ENCODE results near the gene SRPK3. TPM values are rescaled to one million over a fixed set of nuclear protein-coding genes. Genes with fewer than 3 reads are reported as not detected.

The SRPK3 gene
- total and polyA plus RNA-seq, 11 donors = 8.8 to 49.7 (median 38.9) TPM

- intact Hi-C loops (cut with DNase I) = no loop called here
- ATAC-seq (no peak), DNase-seq (no peak)
- H3K9me3 ChIP-seq = peaks cover 0 to 18% (median 0%) of the 10 kb centered on the region in 12 donors
- no peaks in the 10 kb centered on the region for H3K27me3 ChIP-seq
- no peaks in the 10 kb centered on the region for H3K4me1 ChIP-seq
- TF ChIP-seq POLR2A (IDR thresholded peaks at IDR 0.05) = no peak
- no peak for TF ChIP-seq CTCF (IDR thresholded peaks at IDR 0.05)
- H3K36me3 ChIP-seq = peaks cover 0 to 16% (median 9%) of the 10 kb centered on the region in 9 donors
- H3K4me3 ChIP-seq = no peak overlapping the region
- WGBS, 4 donors = 73 to 84% (median 81%) methylated on average over 14 of the region's 14 CpGs
- no peak overlapping the region for H3K27ac ChIP-seq
Measured at GRCh38 chrX:153802513-153803045, 21.7 kb downstream of the SRPK3 start.

DNA sequence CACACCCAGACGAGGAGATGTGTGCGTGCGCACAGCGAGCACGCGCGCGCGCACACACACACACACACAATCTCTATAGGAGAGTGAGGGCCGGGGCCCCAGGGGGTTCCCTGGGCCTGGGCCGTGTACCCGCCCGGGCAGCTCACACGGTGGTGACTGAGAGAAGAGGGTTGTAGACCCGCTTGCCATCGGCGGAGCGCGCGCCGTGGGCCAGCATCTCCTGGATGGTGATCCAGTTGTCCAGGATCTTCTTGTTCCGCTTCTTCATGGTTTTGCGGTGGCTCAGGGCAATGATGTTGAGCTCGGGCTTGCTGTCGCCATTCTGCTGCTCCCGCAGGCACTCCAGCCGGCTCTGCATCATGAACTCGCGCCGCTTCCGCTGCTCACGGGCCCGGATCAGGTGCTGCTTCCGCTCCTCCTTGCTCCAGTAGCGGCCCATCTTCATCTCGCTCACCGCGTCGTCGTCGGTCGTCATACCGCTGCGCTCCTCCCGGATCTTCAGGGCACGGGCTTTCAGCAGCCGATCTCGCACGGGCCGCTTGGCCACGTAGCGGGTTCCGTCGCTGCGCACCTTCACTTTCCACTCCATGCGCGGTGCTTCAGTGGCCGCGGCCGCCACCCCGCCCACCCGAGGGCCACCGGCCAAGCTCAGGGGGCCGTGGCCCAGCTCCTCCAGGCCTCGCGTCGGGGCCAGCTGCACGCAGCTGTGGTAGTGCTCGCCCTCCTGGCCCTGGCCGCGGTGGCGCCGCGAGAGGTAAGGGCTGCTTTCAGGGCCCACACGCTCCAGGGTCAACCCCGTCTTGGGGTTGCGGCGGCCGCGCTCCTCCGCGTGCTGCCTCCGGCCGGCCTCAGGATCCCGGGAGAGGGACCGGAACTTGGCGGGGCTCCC is 22.6 kb downstream of the SRPK3 start:
- WGBS, 4 donors = 94 to 97% (median 95%) methylated on average over 71 to 87 of the region's 87 CpGs
- Histone ChIP-seq H3K9me3 (peaks cover 0 to 11% (median 0%) of the 10 kb centered on the region in 12 donors), H3K27me3 (no peaks in the 10 kb centered on the region), H3K36me3 (peaks cover 0 to 9% (median 3%) of the 10 kb centered on the region in 9 donors), H3K4me3 (no peak overlapping the region), H3K27ac (no peak overlapping the region), H3K4me1 (no peaks in the 10 kb centered on the region)
- intact Hi-C loops (cut with DNase I) = no loop called here
- ATAC-seq = no peak
- DNase-seq = no peak
- TF ChIP-seq POLR2A (IDR thresholded peaks at IDR 0.05) = no peak
- no peak for TF ChIP-seq CTCF (IDR thresholded peaks at IDR 0.05)

- Histone ChIP-seq H3K4me1 (no peaks in the 10 kb centered on the region), H3K36me3 (peaks cover 0 to 3% (median 0%) of the 10 kb centered on the region in 9 donors), H3K27me3 (no peaks in the 10 kb centered on the region), H3K9me3 (peaks cover 0 to 8% (median 0%) of the 10 kb centered on the region in 12 donors), H3K27ac (no peak overlapping the region), H3K4me3 (no peak overlapping the region)
- TF ChIP-seq POLR2A (IDR thresholded peaks at IDR 0.05) (no peak), CTCF (IDR thresholded peaks at IDR 0.05) (no peak)
- 93 to 97% (median 94%) methylated on average over 14 to 34 of the region's 34 CpGs for WGBS, 4 donors
- intact Hi-C loops (cut with DNase I) = no loop called here
- ATAC-seq (no peak), DNase-seq (no peak)
Measured at GRCh38 chrX:153804100-153804595, 23.3 kb downstream of the SRPK3 start.

DNA sequence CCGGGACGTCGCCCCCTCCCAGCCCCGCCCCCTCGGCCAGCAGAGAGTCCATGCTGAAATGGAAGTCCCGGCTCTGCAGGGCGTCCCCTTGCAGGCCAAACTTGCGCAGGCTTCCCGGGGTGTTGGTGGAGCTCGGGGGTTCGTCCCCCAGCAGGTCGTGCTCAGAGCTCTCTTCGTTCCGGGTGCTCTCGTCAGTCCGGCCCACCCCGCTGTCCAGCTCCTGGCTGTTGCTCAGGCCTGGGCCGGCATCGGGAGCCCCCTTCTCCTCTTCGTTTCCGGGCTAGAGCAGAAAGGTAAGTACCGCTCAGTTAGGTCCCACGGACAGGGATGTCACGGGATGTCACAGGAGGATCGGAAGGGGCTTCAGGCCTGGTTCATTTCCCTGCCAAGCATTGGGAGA is 23.8 kb downstream of the SRPK3 start:
- Histone ChIP-seq H3K4me1 (no peaks in the 10 kb centered on the region), H3K27me3 (no peaks in the 10 kb centered on the region), H3K36me3 (no peaks in the 10 kb centered on the region), H3K4me3 (no peak overlapping the region), H3K27ac (no peak overlapping the region), H3K9me3 (peaks cover 0 to 8% (median 0%) of the 10 kb centered on the region in 12 donors)
- TF ChIP-seq POLR2A (IDR thresholded peaks at IDR 0.05) = no peak
- TF ChIP-seq CTCF (IDR thresholded peaks at IDR 0.05) = no peak
- DNase-seq (no peak), ATAC-seq (no peak)
- intact Hi-C loops (cut with DNase I) = no loop called here
- 94 to 96% (median 94%) methylated on average over 21 to 25 of the region's 25 CpGs for WGBS, 4 donors
